KBM-7 (cell line): ENCODE measurements around the gene WNT5B.

ENCODE experiments used
- DNase-seq: peaks from one replicate; pipeline ENCODE4 v3.0.0-alpha.2; 2015
- in situ Hi-C: fragments of 300-500 bp; cut with MboI; formaldehyde crosslinking; loops from 2 replicates; pipeline ENCODE4 v1.14.3; 2020; ENCODE audit warnings: low sequenced_read_pairs, low pct_unique_long_range_greater_than_20kb, mixed read lengths

Gene WNT5B

GRCh38 chr12:1696800-1697199, 67.8 kb downstream of the WNT5B start:
- in situ Hi-C loops: no loop called here
- DNase-seq: no peak
